K562 (cell line): Measurements from ENCODE around the gene SLC35D2. TPM values are rescaled to one million over a fixed set of nuclear protein-coding genes. Genes with fewer than 3 reads are reported as not detected.
A peak's percentile ranks its signal among the peaks of the same experiment; 100 is the strongest.

Source experiments
- ATAC-seq: fragments of 200-7000 bp; cut with Tn5 transposase; 3 replicates; pipeline ENCODE4 v1.9.1; 2020; ENCODE audit warnings: moderate library complexity
- BruUV-seq: library from RNA; stranded (reverse); fragments of 400-500 nt; replicated peaks from 2 replicates; lab custom pipeline; 2021; lab: Mats Ljungman, UMichigan
- CTCF ChIA-PET: fragments of 300-600 bp; formaldehyde crosslinking; extraction: SDS; loops from one replicate; lab custom pipeline; 2021; ENCODE audit warnings: low intra/inter-chr PET ratio; lab: Yijun Ruan, JAX
- POLR2A ChIA-PET: fragments of 300-600, 350-650 bp; sonication (Branson Sonifier 250); formaldehyde crosslinking; extraction: SDS; loops from one replicate; lab custom pipeline; 2021; ENCODE audit warnings: antibody characterized with exemption, inconsistent platforms; lab: Yijun Ruan, JAX
- DNase-seq, 4 experiments: peaks; one replicate each; pipeline versions ENCODE4 v3.0.0 to v3.0.0-alpha.2; 2011 to 2018; ENCODE audit warnings: low spot score in 3 of 4, mixed read lengths in 3 of 4; ENCODE audit errors: extremely low read depth in 1 of 4
- FAIRE-seq: peaks from 2 replicates; lab custom pipeline; 2011; peaks lifted over from hg19 to GRCh38; lab: Jason Lieb, UNC
- H2AFZ ChIP-seq: 2 replicates; pipeline ENCODE4 v1.6.0; 2011; ENCODE audit warnings: low read depth, low read length, control low read depth, inconsistent platforms
- H3K27ac ChIP-seq: fragments of 200-600 bp; 3 replicates; pipeline ENCODE4 v1.8.0; 2011; ENCODE audit warnings: low read depth, mild to moderate bottlenecking, control low read depth, inconsistent platforms, low read length, moderate library complexity, mixed read lengths; ENCODE audit errors: extremely low read depth
- H3K27me3 ChIP-seq, 2 experiments: fragments of 300-600 bp in 1 of 2; 2 replicates in 1 of 2; 3 replicates in 1 of 2; pipeline versions ENCODE4 v1.6.0 to v1.8.0; 2011; ENCODE audit warnings: inconsistent platforms in 2 of 2, low read length in 2 of 2, mild to moderate bottlenecking in 1 of 2, mixed read lengths in 1 of 2, moderate library complexity in 1 of 2; ENCODE audit not compliant: control insufficient read depth in 2 of 2, insufficient read depth in 2 of 2
- H3K36me3 ChIP-seq: fragments of 300-600 bp; 3 replicates; pipeline ENCODE4 v1.8.0; 2011; ENCODE audit warnings: mild to moderate bottlenecking, low read length, inconsistent platforms; ENCODE audit not compliant: control insufficient read depth, insufficient read depth
- H3K4me1 ChIP-seq, 2 experiments: fragments of 200-600 bp in 1 of 2; replicated peaks in 1 of 2; 2 replicates in 1 of 2; 3 replicates in 1 of 2; pipeline versions ENCODE4 v1.5.1 to v1.8.0; 2011; ENCODE audit warnings: inconsistent platforms in 2 of 2, low read length in 2 of 2, mild to moderate bottlenecking in 1 of 2, mixed read lengths in 1 of 2, moderate library complexity in 1 of 2; ENCODE audit not compliant: control insufficient read depth in 2 of 2, insufficient read depth in 2 of 2
- H3K4me2 ChIP-seq: 2 replicates; pipeline ENCODE4 v1.6.1; 2011; ENCODE audit warnings: low read length, control low read depth, inconsistent platforms, mixed read lengths; ENCODE audit not compliant: insufficient read depth
- H3K4me3 ChIP-seq: fragments of 200-600 bp; sonication (generic), shearing (Covaris generic); 2 replicates; pipeline ENCODE4 v1.5.1; 2016; ENCODE audit warnings: control low read depth, inconsistent platforms
- H3K79me2 ChIP-seq: fragments of 200-600 bp; 3 replicates; pipeline ENCODE4 v1.8.0; 2011; ENCODE audit warnings: low read length, inconsistent platforms; ENCODE audit not compliant: control insufficient read depth, insufficient read depth
- H3K9ac ChIP-seq, 2 experiments: 2 replicates each; pipeline versions ENCODE4 v1.6.0 to v1.6.1; 2011; ENCODE audit warnings: low read depth in 2 of 2, low read length in 2 of 2, control low read depth in 1 of 2, inconsistent platforms in 1 of 2, mild to moderate bottlenecking in 1 of 2, mixed read lengths in 1 of 2; ENCODE audit not compliant: insufficient read depth in 1 of 2
- H3K9me1 ChIP-seq: one replicate; pipeline ENCODE4 v1.6.0; 2011; ENCODE audit warnings: inconsistent platforms, mild to moderate bottlenecking, low read length, moderate library complexity; ENCODE audit not compliant: control insufficient read depth, insufficient read depth
- H3K9me3 ChIP-seq: replicated peaks from 2 replicates; pipeline ENCODE4 v1.5.1; 2011; ENCODE audit warnings: low read depth, low read length, inconsistent platforms; ENCODE audit not compliant: control insufficient read depth, insufficient read depth
- H4K20me1 ChIP-seq: replicated peaks from 2 replicates; pipeline ENCODE4 v1.6.1; 2011; ENCODE audit warnings: low read length, inconsistent platforms, mixed read lengths; ENCODE audit not compliant: control insufficient read depth, insufficient read depth
- ASH1L ChIP-seq: fragments of 450-650 bp; IDR thresholded peaks from 2 replicates; pipeline ENCODE4 v1.6.1; 2018; ENCODE audit warnings: borderline replicate concordance, mild to moderate bottlenecking, low read depth; ENCODE audit not compliant: partially characterized antibody
- ESRRB ChIP-seq: fragments of 250-450 bp; sonication (Bioruptor Pico); IDR thresholded peaks from 2 replicates; pipeline ENCODE4 v1.5.0; 2020; ENCODE audit warnings: mild to moderate bottlenecking, moderate library complexity, borderline replicate concordance
- FOXJ2 ChIP-seq: fragments of 200-800 bp; sonication (Bioruptor generic); IDR thresholded peaks from 2 replicates; pipeline ENCODE4 v1.6.1; 2016; ENCODE audit warnings: missing genetic modification characterization, missing compliant biosample characterization
- GTF2A2 ChIP-seq: IDR thresholded peaks from 2 replicates; pipeline ENCODE4 v1.6.1; 2016; ENCODE audit warnings: mild to moderate bottlenecking, missing genetic modification characterization, missing compliant biosample characterization
- HNRNPL ChIP-seq: fragments of 200-400 bp; formaldehyde crosslinking; IDR thresholded peaks from 2 replicates; pipeline ENCODE4 v1.6.1; 2017; ENCODE audit warnings: low read depth, mild to moderate bottlenecking, low read length
- NELFE ChIP-seq: IDR thresholded peaks from 2 replicates; pipeline ENCODE4 v1.6.1; 2011; ENCODE audit warnings: mild to moderate bottlenecking; ENCODE audit not compliant: insufficient read depth, insufficient read length
- RBBP5 ChIP-seq: fragments of 200-600 bp; sonication (generic); IDR thresholded peaks from 2 replicates; pipeline ENCODE4 v1.6.1; 2012; ENCODE audit warnings: borderline replicate concordance, mild to moderate bottlenecking, low read length, control low read depth, inconsistent platforms; ENCODE audit not compliant: insufficient read depth, poor library complexity, severe bottlenecking
- SRSF3 ChIP-seq: fragments of 200-400 bp; formaldehyde crosslinking; IDR thresholded peaks from 2 replicates; pipeline ENCODE4 v1.6.1; 2016; ENCODE audit warnings: mild to moderate bottlenecking, low read length, moderate library complexity; ENCODE audit not compliant: insufficient read depth
- TAL1 ChIP-seq: fragments of 450-650 bp; IDR thresholded peaks from 2 replicates; pipeline ENCODE4 v1.6.1; 2016; ENCODE audit warnings: mild to moderate bottlenecking
- ZNF395 ChIP-seq: fragments of 200-800 bp; sonication (Bioruptor generic); IDR thresholded peaks from 2 replicates; pipeline ENCODE4 v1.6.1; 2017; ENCODE audit warnings: missing genetic modification characterization, missing compliant biosample characterization
- ZNF436 ChIP-seq: fragments of 250-450, 450-650 bp; sonication (Bioruptor Pico); formaldehyde crosslinking; IDR thresholded peaks from 2 replicates; pipeline ENCODE4 v1.7.0; 2020; ENCODE audit warnings: mild to moderate bottlenecking
- WGBS: fragments of 100-300 bp; shearing (Covaris generic); methylation state at CpG from one replicate; pipeline ENCODE4 v1.1.6; 2016; ENCODE audit warnings: low coverage, mixed read lengths; ENCODE audit not compliant: insufficient coverage; ENCODE audit errors: missing lambda C conversion rate; 5-methylcytosine and 5-hydroxymethylcytosine counted together
- in situ Hi-C: fragments of 300-500 bp; cut with MboI; formaldehyde crosslinking; loops from 4 replicates; pipeline ENCODE4 v1.15.0; 2018; ENCODE audit warnings: inconsistent platforms, mixed read lengths
- intact Hi-C: fragments of 100-400 bp; cut with micrococcal nuclease; formaldehyde crosslinking; loops from 2 replicates; pipeline ENCODE4 v1.14.2; 2022
- polyA plus RNA-seq, 8 experiments: library from polyadenylated mRNA; depleted of rRNA in 4 of 8; stranded (reverse) in 5 of 8; unstranded in 3 of 8; fragments of >200 nt; fragmentation: Nextera tagmentation in 2 of 8; fragmentation: Illumina TruSeq in 1 of 8; extraction: Ambion mirVana in 2 of 8; extraction: Trizol in 1 of 8; gene quantifications; 2 replicates each; pipeline versions ENCODE4 v1.2.1 to v1.2.3, GENCODE V29; 2011 to 2014; ENCODE audit warnings: inconsistent platforms in 1 of 8, missing spikeins in 1 of 8
- total RNA-seq, 7 experiments: library from RNA; depleted of rRNA in 6 of 7; stranded (reverse); fragments of >200 nt in 6 of 7; fragmentation: Illumina TruSeq in 2 of 7; extraction: Trizol in 2 of 7; gene quantifications; 2 replicates each; pipeline versions ENCODE4 v1.2.1 to v1.2.3, GENCODE V29; 2011 to 2021; ENCODE audit warnings: low replicate concordance in 1 of 7
- TF ChIP-seq, protein P1 (sequence below): fragments of 250-450 bp; sonication (Bioruptor Pico); IDR thresholded peaks from 2 replicates; pipeline ENCODE4 v1.4.0; 2020; ENCODE audit warnings: mild to moderate bottlenecking, moderate library complexity, borderline replicate concordance
- TF ChIP-seq, protein P2 (sequence below): fragments of 250-450 bp; sonication (Bioruptor Pico); IDR thresholded peaks from 2 replicates; pipeline ENCODE4 v1.8.0; 2021; ENCODE audit warnings: moderate library complexity, mild to moderate bottlenecking, inconsistent platforms

Gene SLC35D2
- total and polyA plus RNA-seq, 9 of the 15 experiments (the other 6 are each of a cell fraction or from before 2014, with no cell fraction given): 2.9 to 14.9 (median 11.7) TPM

GRCh38 chr9:96417661-96418082 lies 34.2 kb upstream of the SLC35D2 start:
- peaks cover 16% of the 10 kb centered on the region for H4K20me1 ChIP-seq
- in situ Hi-C loops: no loop called here
- ChIA-PET CTCF (no interaction called here), POLR2A (no interaction called here)
- H3K79me2 ChIP-seq: peaks cover 63% of the 10 kb centered on the region
- peak overlapping the region; percentile 100 for H3K27ac ChIP-seq
- DNase-seq (no peak), ATAC-seq (no peak), FAIRE-seq (no peak)
- peak overlapping the region; percentile 87 for H3K4me2 ChIP-seq
- H3K9me3 ChIP-seq: no peaks in the 10 kb centered on the region
- H3K4me3 ChIP-seq: peak overlapping the region; percentile 95
- peak overlapping the region; percentile 99 to 100 for H3K9ac ChIP-seq
- H3K36me3 ChIP-seq: peaks cover 23% of the 10 kb centered on the region; the same call in 2 of the 3 replicates
- H3K4me1 ChIP-seq: peaks cover 23 to 24% of the 10 kb centered on the region in 2 experiments; a peak in 3 of 5 replicates
- no peaks in the 10 kb centered on the region for H3K9me1 ChIP-seq
- 2% methylated on average over 16 of the region's 62 CpGs for WGBS
- intact Hi-C loops: loop anchor here (5.0 to 10.0 kb wide), 2 partner anchors 75 to 93 kb away; no protein-coding TSS in a partner anchor
- H3K27me3 ChIP-seq: no peaks in the 10 kb centered on the region
- no TSS peak for BruUV-seq
- H2AFZ ChIP-seq: peak overlapping the region; percentile 63
- no peak for TF ChIP-seq NELFE
- TF ChIP-seq GTF2A2: no peak
- no peak for TF ChIP-seq ZNF436 (CRISPR knock-in tag)
- peak; percentile 19; the same call in 1 of the 2 replicates for TF ChIP-seq HNRNPL
- TF ChIP-seq ZNF395 (CRISPR knock-in tag): 0 out of 2 replicates have a peak, but pooled peaks have one; percentile 63
- no peak for TF ChIP-seq ESRRB (CRISPR knock-in tag)
- TF ChIP-seq RBBP5: peak; percentile 23
- TF ChIP-seq, protein P1, sequence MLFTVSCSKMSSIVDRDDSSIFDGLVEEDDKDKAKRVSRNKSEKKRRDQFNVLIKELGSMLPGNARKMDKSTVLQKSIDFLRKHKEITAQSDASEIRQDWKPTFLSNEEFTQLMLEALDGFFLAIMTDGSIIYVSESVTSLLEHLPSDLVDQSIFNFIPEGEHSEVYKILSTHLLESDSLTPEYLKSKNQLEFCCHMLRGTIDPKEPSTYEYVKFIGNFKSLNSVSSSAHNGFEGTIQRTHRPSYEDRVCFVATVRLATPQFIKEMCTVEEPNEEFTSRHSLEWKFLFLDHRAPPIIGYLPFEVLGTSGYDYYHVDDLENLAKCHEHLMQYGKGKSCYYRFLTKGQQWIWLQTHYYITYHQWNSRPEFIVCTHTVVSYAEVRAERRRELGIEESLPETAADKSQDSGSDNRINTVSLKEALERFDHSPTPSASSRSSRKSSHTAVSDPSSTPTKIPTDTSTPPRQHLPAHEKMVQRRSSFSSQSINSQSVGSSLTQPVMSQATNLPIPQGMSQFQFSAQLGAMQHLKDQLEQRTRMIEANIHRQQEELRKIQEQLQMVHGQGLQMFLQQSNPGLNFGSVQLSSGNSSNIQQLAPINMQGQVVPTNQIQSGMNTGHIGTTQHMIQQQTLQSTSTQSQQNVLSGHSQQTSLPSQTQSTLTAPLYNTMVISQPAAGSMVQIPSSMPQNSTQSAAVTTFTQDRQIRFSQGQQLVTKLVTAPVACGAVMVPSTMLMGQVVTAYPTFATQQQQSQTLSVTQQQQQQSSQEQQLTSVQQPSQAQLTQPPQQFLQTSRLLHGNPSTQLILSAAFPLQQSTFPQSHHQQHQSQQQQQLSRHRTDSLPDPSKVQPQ: no peak
- TF ChIP-seq, protein P2, sequence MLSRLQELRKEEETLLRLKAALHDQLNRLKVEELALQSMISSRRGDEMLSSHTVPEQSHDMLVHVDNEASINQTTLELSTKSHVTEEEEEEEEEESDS (CRISPR knock-in tag): no peak
- no peak for TF ChIP-seq TAL1
- TF ChIP-seq SRSF3: peak; percentile 43; the same call in 1 of the 2 replicates
- no peak for TF ChIP-seq FOXJ2
- no peak for TF ChIP-seq ASH1L
